ENCODE measurements around the gene CAMK1D. TPM values are rescaled to one million over a fixed set of nuclear protein-coding genes. Genes with fewer than 3 reads are reported as not detected.

The CAMK1D gene
- total and polyA plus RNA-seq, 2 of the 8 experiments (the other 6 are each of a cell fraction or from before 2014, with no cell fraction given) = 3.5 to 10.6 TPM

DNA sequence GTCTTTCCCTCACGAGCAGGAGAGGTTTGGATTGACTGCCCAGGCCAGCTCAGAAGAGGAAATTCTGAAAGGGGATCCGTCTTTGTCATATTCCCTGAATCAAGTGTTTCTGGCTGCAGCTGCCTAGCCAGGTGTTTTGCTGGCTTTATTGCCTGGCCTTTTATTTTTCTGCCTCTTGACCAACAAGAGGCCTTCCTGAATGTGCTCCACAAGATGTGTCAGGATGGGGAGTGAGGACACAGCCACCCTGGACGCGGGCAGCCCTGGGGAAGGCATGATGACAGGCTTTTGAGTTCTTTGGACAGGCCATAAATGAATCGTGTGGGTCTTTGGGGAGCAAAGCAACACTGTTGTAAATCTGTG lies 163.6 kb downstream of the CAMK1D start:
- no peaks in the 10 kb centered on the region for H3K9me3 ChIP-seq (ENCODE audit: insufficient read depth in 2 of 2, low read depth in 1 of 2, low read length in 1 of 2)
- DNase-seq (ENCODE audit: low read depth in 1 of 2, low spot score in 2 of 2) (no peak), FAIRE-seq (no peak)
- 0 out of 2 replicates have a peak overlapping the region, but pooled peaks have one; percentile 23 for H2BK12ac ChIP-seq (ENCODE audit: low read depth, low read length)
- no peak overlapping the region for H2AFZ ChIP-seq (ENCODE audit: low read length)
- no peak overlapping the region for H4K5ac ChIP-seq (ENCODE audit: insufficient read length, low read depth, low read length)
- no peak overlapping the region for H2BK5ac ChIP-seq (ENCODE audit: low read depth, low read length)
- H3K23me2 ChIP-seq (ENCODE audit: low read depth, low read length) = no peaks in the 10 kb centered on the region
- no peak overlapping the region for H4K91ac ChIP-seq (replicated peaks; ENCODE audit: insufficient read length, low read length)
- no peak overlapping the region for H2BK120ac ChIP-seq (replicated peaks; ENCODE audit: low read depth, low read length)
- no peaks in the 10 kb centered on the region for H3K79me1 ChIP-seq (ENCODE audit: low read depth, low read length)
- no peak overlapping the region for H2BK20ac ChIP-seq (ENCODE audit: low read length)
- H3K4me2 ChIP-seq (ENCODE audit: insufficient read depth in 1 of 2, low read depth in 2 of 2, low read length in 2 of 2) = no peak overlapping the region
- no peak overlapping the region for H3K4me3 ChIP-seq (ENCODE audit: extremely low read depth in 1 of 4, insufficient read depth in 2 of 4, low read depth in 3 of 4, low read length in 4 of 4)
- H4K20me1 ChIP-seq (replicated peaks in 1 of 2; ENCODE audit: control insufficient read depth in 1 of 2, insufficient read depth in 2 of 2, low read length in 2 of 2) = no peaks in the 10 kb centered on the region
- no peak overlapping the region for H2BK15ac ChIP-seq (ENCODE audit: low read length)
- no peaks in the 10 kb centered on the region for H3K4me1 ChIP-seq (replicated peaks in 1 of 4; ENCODE audit: control insufficient read depth in 3 of 4, insufficient read depth in 4 of 4, low read length in 3 of 4)
- H3K79me2 ChIP-seq (ENCODE audit: control insufficient read depth in 1 of 2, insufficient read depth in 2 of 2, low read length in 2 of 2) = no peaks in the 10 kb centered on the region
- H3K4ac ChIP-seq (replicated peaks; ENCODE audit: insufficient read length, low read depth, low read length) = no peak overlapping the region
- no peak overlapping the region for H3K23ac ChIP-seq (ENCODE audit: insufficient read length)
- H3K9ac ChIP-seq (replicated peaks in 1 of 4; ENCODE audit: extremely low read depth in 1 of 4, low read depth in 3 of 4, low read length in 3 of 4) = no peak overlapping the region; a peak in 1 of 7 replicates
- no peak overlapping the region for H4K8ac ChIP-seq (ENCODE audit: extremely low read depth, insufficient read depth, low read length)
- H3K18ac ChIP-seq (ENCODE audit: extremely low read depth, low read length) = no peak overlapping the region
- H3K27ac ChIP-seq (ENCODE audit: low read depth, low read length) = no peak overlapping the region
- no peaks in the 10 kb centered on the region for H3K27me3 ChIP-seq (replicated peaks in 1 of 4; ENCODE audit: control insufficient read depth in 3 of 4, extremely low read depth in 1 of 4, insufficient read depth in 3 of 4, low read length in 3 of 4)
- no peaks in the 10 kb centered on the region for H3K36me3 ChIP-seq (ENCODE audit: control insufficient read depth in 2 of 4, insufficient read depth in 4 of 4, low read length in 3 of 4)
- H2AK5ac ChIP-seq (ENCODE audit: low read depth, low read length) = no peak overlapping the region
- 87% methylated on average over 5 of the region's 5 CpGs; no CpG with 5 or more reads in 1 of the 2 experiments for WGBS, 2 experiments (ENCODE audit: extremely low coverage in 1 of 2, insufficient coverage in 1 of 2, insufficient read length in 1 of 2, insufficient replicate concordance in 2 of 2, low coverage in 1 of 2, low lambda C conversion rate in 2 of 2, missing lambda C conversion rate in 1 of 2)
- H3K56ac ChIP-seq (replicated peaks; ENCODE audit: insufficient read length, low read depth, low read length) = no peak overlapping the region
- H3K14ac ChIP-seq (ENCODE audit: insufficient read length) = no peak overlapping the region
- ChIA-PET POLR2A (ENCODE audit: partially characterized antibody) (no interaction called here), CTCF (ENCODE audit: partially characterized antibody) (interaction anchor here (0.6 to 2.7 kb wide), 4 partner anchors 11 to 142 kb away, joined by 3 to 7 read pairs (median 3); no protein-coding TSS in a partner anchor)
- TF ChIP-seq TAF7 (optimal IDR thresholded peaks at IDR 0.05; ENCODE audit: borderline replicate concordance, low read depth, low read length) (no peak), HDAC6 (IDR thresholded peaks at IDR 0.05; ENCODE audit: low read depth, low read length) (no peak), GTF2F1 (IDR thresholded peaks at IDR 0.05; ENCODE audit: borderline replicate concordance, low read depth, low read length) (no peak), SIRT6 (IDR thresholded peaks at IDR 0.05; ENCODE audit: low read length) (no peak), MAFK (IDR thresholded peaks at IDR 0.05; ENCODE audit: low read depth, low read length) (no peak), JUND (IDR thresholded peaks at IDR 0.05; ENCODE audit: low read length) (no peak)
- TF ChIP-seq, protein P1, sequence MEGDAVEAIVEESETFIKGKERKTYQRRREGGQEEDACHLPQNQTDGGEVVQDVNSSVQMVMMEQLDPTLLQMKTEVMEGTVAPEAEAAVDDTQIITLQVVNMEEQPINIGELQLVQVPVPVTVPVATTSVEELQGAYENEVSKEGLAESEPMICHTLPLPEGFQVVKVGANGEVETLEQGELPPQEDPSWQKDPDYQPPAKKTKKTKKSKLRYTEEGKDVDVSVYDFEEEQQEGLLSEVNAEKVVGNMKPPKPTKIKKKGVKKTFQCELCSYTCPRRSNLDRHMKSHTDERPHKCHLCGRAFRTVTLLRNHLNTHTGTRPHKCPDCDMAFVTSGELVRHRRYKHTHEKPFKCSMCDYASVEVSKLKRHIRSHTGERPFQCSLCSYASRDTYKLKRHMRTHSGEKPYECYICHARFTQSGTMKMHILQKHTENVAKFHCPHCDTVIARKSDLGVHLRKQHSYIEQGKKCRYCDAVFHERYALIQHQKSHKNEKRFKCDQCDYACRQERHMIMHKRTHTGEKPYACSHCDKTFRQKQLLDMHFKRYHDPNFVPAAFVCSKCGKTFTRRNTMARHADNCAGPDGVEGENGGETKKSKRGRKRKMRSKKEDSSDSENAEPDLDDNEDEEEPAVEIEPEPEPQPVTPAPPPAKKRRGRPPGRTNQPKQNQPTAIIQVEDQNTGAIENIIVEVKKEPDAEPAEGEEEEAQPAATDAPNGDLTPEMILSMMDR (IDR thresholded peaks at IDR 0.05; ENCODE audit: control extremely low read depth in 1 of 3, insufficient read depth in 1 of 3, low read depth in 1 of 3, low read length in 3 of 3) = no peak

All from H1 (cell line).